Gastroesophageal sphincter (tissue), 3 donors: ENCODE results near the gene MYO7A.

Experiments used
- EP300 ChIP-seq: sonication (generic); formaldehyde crosslinking; IDR thresholded peaks from one replicate; pipeline ENCODE4 v1.6.1; 2017; ENCODE audit warnings: antibody characterized with exemption, mild to moderate bottlenecking
- POLR2A ChIP-seq, 2 donors: fragments of 450-650 bp; IDR thresholded peaks; one replicate each; pipeline ENCODE4 v1.6.1; 2017; ENCODE audit warnings: antibody characterized with exemption in 2 of 2, mild to moderate bottlenecking in 2 of 2, moderate library complexity in 1 of 2
- POLR2AphosphoS5 ChIP-seq: sonication (generic); formaldehyde crosslinking; IDR thresholded peaks from one replicate; pipeline ENCODE4 v1.6.1; 2017; ENCODE audit warnings: antibody characterized with exemption
- TF ChIP-seq, protein P1 (sequence below), 4 experiments: fragments of 200-600 bp in 2 of 4; fragments of 450-650 bp in 2 of 4; sonication (generic) in 1 of 4; IDR thresholded peaks; one replicate each; pipeline ENCODE4 v1.5.1; 2017 to 2019; ENCODE audit warnings: antibody characterized with exemption in 4 of 4, mild to moderate bottlenecking in 2 of 4, moderate library complexity in 2 of 4

DNA sequence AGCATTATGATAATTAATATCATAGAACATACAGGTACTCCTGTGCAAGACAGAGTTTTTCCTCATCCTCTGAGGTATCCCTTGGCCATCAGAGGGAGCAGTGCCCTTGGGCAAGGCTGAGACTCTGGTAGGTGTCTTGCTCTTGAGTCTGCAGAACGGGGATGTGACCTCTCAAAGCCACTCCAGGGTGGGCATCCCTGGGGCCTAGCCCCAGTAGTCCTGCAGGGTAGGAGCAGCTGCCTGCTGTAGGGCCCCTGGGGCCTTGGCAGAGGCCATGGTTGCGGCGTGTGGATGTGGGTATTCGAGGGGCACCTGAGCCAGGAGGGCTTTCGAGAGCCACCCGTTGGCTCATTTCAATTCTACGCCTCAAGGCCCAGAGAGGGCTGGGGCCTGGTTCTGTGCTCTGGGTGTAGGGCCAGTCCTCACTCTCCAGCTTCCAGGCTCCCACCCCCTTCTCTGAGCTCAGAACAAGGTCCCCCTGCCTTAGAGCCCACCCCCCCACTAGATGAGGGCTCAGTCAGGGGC is 33.1 kb upstream of the MYO7A start:
- no peak for TF ChIP-seq POLR2A (IDR thresholded peaks at IDR 0.05)
- TF ChIP-seq, protein P1, sequence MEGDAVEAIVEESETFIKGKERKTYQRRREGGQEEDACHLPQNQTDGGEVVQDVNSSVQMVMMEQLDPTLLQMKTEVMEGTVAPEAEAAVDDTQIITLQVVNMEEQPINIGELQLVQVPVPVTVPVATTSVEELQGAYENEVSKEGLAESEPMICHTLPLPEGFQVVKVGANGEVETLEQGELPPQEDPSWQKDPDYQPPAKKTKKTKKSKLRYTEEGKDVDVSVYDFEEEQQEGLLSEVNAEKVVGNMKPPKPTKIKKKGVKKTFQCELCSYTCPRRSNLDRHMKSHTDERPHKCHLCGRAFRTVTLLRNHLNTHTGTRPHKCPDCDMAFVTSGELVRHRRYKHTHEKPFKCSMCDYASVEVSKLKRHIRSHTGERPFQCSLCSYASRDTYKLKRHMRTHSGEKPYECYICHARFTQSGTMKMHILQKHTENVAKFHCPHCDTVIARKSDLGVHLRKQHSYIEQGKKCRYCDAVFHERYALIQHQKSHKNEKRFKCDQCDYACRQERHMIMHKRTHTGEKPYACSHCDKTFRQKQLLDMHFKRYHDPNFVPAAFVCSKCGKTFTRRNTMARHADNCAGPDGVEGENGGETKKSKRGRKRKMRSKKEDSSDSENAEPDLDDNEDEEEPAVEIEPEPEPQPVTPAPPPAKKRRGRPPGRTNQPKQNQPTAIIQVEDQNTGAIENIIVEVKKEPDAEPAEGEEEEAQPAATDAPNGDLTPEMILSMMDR (IDR thresholded peaks at IDR 0.05) = no peak
- TF ChIP-seq POLR2AphosphoS5 = no peak
- no peak for TF ChIP-seq EP300
